GM18526 (cell line): ENCODE measurements around the gene MAPK9.

Experiments
- POLR2A ChIP-seq: IDR thresholded peaks from 3 replicates; pipeline ENCODE4 v1.6.1; 2011; ENCODE audit not compliant: insufficient read length; ENCODE audit errors: extremely low read depth

Gene MAPK9

GRCh38 chr5:180234271-180234670 lies 57.6 kb downstream of the MAPK9 start:
- TF ChIP-seq POLR2A: no peak

- no peak for TF ChIP-seq POLR2A
Observed at GRCh38 chr5:180233729-180234128, 58.2 kb downstream of the MAPK9 start.

GRCh38 chr5:180230017-180230416 lies 61.9 kb downstream of the MAPK9 start:
- no peak for TF ChIP-seq POLR2A

- TF ChIP-seq POLR2A: no peak
Observed at GRCh38 chr5:180222056-180222455, 69.8 kb downstream of the MAPK9 start.

GRCh38 chr5:180217797-180218196 lies 74.1 kb downstream of the MAPK9 start:
- TF ChIP-seq POLR2A: no peak

- TF ChIP-seq POLR2A: no peak
Observed at GRCh38 chr5:180216646-180217171, 75.2 kb downstream of the MAPK9 start.

GRCh38 chr5:180215783-180216630 lies 75.9 kb downstream of the MAPK9 start:
- no peak for TF ChIP-seq POLR2A

GRCh38 chr5:180214870-180215770 lies 76.8 kb downstream of the MAPK9 start:
- no peak for TF ChIP-seq POLR2A

- TF ChIP-seq POLR2A: no peak
Observed at GRCh38 chr5:180213657-180214207, 78.2 kb downstream of the MAPK9 start.

- TF ChIP-seq POLR2A: no peak
Observed at GRCh38 chr5:180213256-180213600, 78.7 kb downstream of the MAPK9 start.

GRCh38 chr5:180212363-180213255 lies 79.3 kb downstream of the MAPK9 start:
- TF ChIP-seq POLR2A: no peak

GRCh38 chr5:180211761-180212035 lies 80.2 kb downstream of the MAPK9 start:
- no peak for TF ChIP-seq POLR2A

- TF ChIP-seq POLR2A: no peak
Observed at GRCh38 chr5:180210961-180211760, 80.7 kb downstream of the MAPK9 start.

GRCh38 chr5:180209137-180209581 lies 82.7 kb downstream of the MAPK9 start, which contains the start of gene RASGEF1C:
TSS of gene RASGEF1C (minus strand) at chr5:180209211. CDS start at chr5:180138052, 71,159 bp downstream.
- no peak for TF ChIP-seq POLR2A

- TF ChIP-seq POLR2A: no peak
Observed at GRCh38 chr5:180208435-180209081, 83.3 kb downstream of the MAPK9 start.
